C4-2B (cell line): ENCODE measurements around the gene ETFRF1.

ENCODE experiments used
- CTCF ChIP-seq: fragments of 450-650 bp; conservative IDR thresholded peaks from 2 replicates; pipeline ENCODE4 v1.5.1; 2017; ENCODE audit warnings: mild to moderate bottlenecking
- ZFX ChIP-seq: fragments of 450-650 bp; IDR thresholded peaks from 2 replicates; pipeline ENCODE4 v1.6.1; 2017

GRCh38 chr12:25236626-25237025 is 41.6 kb downstream of the ETFRF1 start:
- no peak for TF ChIP-seq CTCF
- TF ChIP-seq ZFX = no peak
